GM18868 (cell line): ENCODE measurements around the gene WTAP.
"Not testable (repeated sequence)": the region's sequence is repeated elsewhere in the genome, so short reads cannot be mapped to it uniquely, and the experiment has no call there.

Experiments used
- ATAC-seq: cut with Tn5 transposase; IDR thresholded peaks from one replicate; pipeline ENCODE4 v1.9.1; 2021; ENCODE audit warnings: mild to moderate bottlenecking, moderate library complexity; ENCODE audit not compliant: unreplicated experiment

The WTAP gene

GRCh38 chr6:159726918-159727716 lies at the start of gene WTAP:
WTAP (plus strand) TSS chr6:159727506; CDS start chr6:159736266, 8,760 bp downstream.
- ATAC-seq: peak; percentile 66

GRCh38 chr6:159677506-159678165 lies 49.7 kb upstream of the WTAP start:
- no peak for ATAC-seq

- no peak for ATAC-seq
These were observed 48.7 kb upstream of the WTAP start for GRCh38 chr6:159678574-159678973.

GRCh38 chr6:159679091-159680077 lies 47.9 kb upstream of the WTAP start:
- peak; percentile 49 for ATAC-seq

GRCh38 chr6:159680104-159680503 lies 47.2 kb upstream of the WTAP start:
- ATAC-seq: peak; percentile 18

- ATAC-seq: no peak
These were observed 46.0 kb upstream of the WTAP start for GRCh38 chr6:159681191-159681880.

- no peak for ATAC-seq
These were observed 45.0 kb upstream of the WTAP start for GRCh38 chr6:159682295-159682694.

- no peak for ATAC-seq
These were observed 44.5 kb upstream of the WTAP start for GRCh38 chr6:159682810-159683209.

- no peak for ATAC-seq
These were observed 43.3 kb upstream of the WTAP start for GRCh38 chr6:159684013-159684304.

GRCh38 chr6:159686040-159686439 lies 41.3 kb upstream of the WTAP start:
- ATAC-seq: no peak

- no peak for ATAC-seq
These were observed 40.6 kb upstream of the WTAP start for GRCh38 chr6:159686703-159687102.

- no peak for ATAC-seq
These were observed 40.0 kb upstream of the WTAP start for GRCh38 chr6:159687341-159687740.

GRCh38 chr6:159688266-159688905 lies 38.9 kb upstream of the WTAP start:
- ATAC-seq: no peak

- ATAC-seq: no peak
These were observed 38.3 kb upstream of the WTAP start for GRCh38 chr6:159689001-159689400.

- not testable (repeated sequence) for ATAC-seq
These were observed 37.2 kb upstream of the WTAP start for GRCh38 chr6:159690135-159690534.

GRCh38 chr6:159691133-159691962 lies 36.0 kb upstream of the WTAP start:
- ATAC-seq: peak; percentile 18

GRCh38 chr6:159691963-159692287 lies 35.4 kb upstream of the WTAP start:
- no peak for ATAC-seq

GRCh38 chr6:159692303-159693127 lies 34.8 kb upstream of the WTAP start:
- ATAC-seq: peak; percentile 42
